ENCODE measurements around the gene PPP1R37. TPM values are rescaled to one million over a fixed set of nuclear protein-coding genes. Genes with fewer than 3 reads are reported as not detected.

Gene PPP1R37
- total RNA-seq, 2 experiments from 2014 or later: 21.1 to 21.7 TPM

DNA sequence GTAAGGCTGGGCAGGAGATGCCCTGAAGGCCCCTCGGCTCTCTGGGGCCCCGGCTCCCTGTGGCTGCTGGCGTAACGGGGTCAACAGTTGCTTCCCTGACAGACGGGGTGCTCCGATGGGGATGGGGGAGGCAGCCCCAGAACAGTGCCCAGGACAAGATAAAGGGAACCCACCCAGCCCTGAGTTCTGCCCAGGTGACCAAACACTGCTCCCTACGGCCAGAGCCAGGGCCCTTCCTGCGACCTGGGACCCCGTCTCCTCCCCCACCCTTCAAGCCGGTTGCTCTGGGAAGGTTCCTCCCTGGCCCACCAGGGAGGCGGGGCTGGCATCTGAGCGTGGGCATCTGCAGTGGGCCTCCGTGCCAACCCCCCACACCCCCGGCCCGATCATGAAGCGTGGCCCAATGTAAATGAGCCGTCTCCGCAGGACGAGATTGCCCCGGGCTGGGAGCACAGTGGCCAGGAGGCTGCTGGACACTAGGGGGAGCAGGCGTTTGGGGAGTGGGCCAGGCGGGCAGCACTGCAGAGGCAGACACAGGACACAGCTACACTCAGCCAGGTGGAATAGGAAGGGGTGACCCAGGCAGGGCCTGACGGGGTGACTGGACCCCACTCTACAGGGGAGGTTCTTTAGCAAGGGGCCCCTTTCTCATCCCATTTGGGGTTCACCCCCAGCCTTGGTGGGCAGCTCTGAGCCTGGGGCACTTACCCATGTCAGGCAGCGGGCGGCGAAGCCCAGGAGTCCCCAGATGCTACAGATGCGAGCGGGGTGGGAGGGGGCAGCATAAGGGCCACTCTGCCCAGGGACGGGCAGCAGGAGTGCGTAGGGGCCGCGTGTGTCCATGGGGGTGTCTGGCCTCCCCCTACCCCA lies 69.0 kb downstream of the PPP1R37 start:
- POLR2A ChIA-PET: no interaction called here
- no peak for DNase-seq
- H3K27me3 Mint-ChIP-seq: peaks cover 11% of the 10 kb centered on the region
- no peaks in the 10 kb centered on the region for H3K9me3 Mint-ChIP-seq
- no peak overlapping the region for H3K4me3 Mint-ChIP-seq
- no peaks in the 10 kb centered on the region for H3K36me3 Mint-ChIP-seq (ENCODE audit: low read depth)
- H3K27ac Mint-ChIP-seq: no peak overlapping the region
- CTCF ChIA-PET: no interaction called here
- peaks cover 18% of the 10 kb centered on the region for H3K4me1 Mint-ChIP-seq

- Mint-ChIP-seq H3K9me3 (no peaks in the 10 kb centered on the region), H3K36me3 (ENCODE audit: low read depth) (no peaks in the 10 kb centered on the region), H3K4me3 (no peak overlapping the region), H3K27me3 (peaks cover 7% of the 10 kb centered on the region), H3K4me1 (peaks cover 21% of the 10 kb centered on the region), H3K27ac (no peak overlapping the region)
- no peak for DNase-seq
- ChIA-PET CTCF (interaction anchor here (1.1 kb wide), 1 partner anchor 48 kb away, joined by 3 read pairs; no protein-coding TSS in a partner anchor), POLR2A (no interaction called here)
These were observed 69.7 kb downstream of the PPP1R37 start for GRCh38 chr19:45162608-45163143.

DNA sequence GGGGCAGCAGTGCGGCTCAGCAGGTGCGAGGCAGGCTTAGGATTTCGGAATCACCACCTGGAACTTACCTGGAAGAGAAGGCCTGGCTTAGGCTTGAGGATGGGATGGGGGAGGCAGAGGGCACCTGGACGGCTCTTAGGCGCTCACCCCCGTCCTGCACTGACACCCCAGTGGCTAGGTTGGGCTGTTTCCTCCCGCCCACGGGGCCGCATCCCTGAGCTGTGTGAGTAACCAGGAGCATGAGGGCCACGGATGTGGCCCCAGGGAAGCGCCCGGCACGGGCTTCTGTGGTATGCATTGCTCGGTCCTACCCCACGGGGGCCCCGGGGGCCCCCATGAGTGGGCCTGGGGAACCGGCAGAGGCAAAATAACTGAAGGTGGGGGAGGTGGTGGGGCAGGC lies 70.2 kb downstream of the PPP1R37 start:
- ChIA-PET POLR2A (no interaction called here), CTCF (interaction anchor here (1.1 kb wide), 1 partner anchor 48 kb away, joined by 3 read pairs; no protein-coding TSS in a partner anchor)
- no peak for DNase-seq
- Mint-ChIP-seq H3K4me3 (no peak overlapping the region), H3K36me3 (ENCODE audit: low read depth) (no peaks in the 10 kb centered on the region), H3K4me1 (peaks cover 21% of the 10 kb centered on the region), H3K9me3 (no peaks in the 10 kb centered on the region), H3K27ac (no peak overlapping the region), H3K27me3 (peaks cover 4% of the 10 kb centered on the region)

- peaks cover 23% of the 10 kb centered on the region for H3K4me1 Mint-ChIP-seq
- DNase-seq: no peak
- CTCF ChIA-PET: interaction anchor here (1.1 to 1.8 kb wide), 4 partner anchors 11 to 47 kb away, joined by 3 to 6 read pairs (median 3); partner anchors contain the start of genes BLOC1S3 and TRAPPC6A
- H3K4me3 Mint-ChIP-seq: no peak overlapping the region
- H3K27me3 Mint-ChIP-seq: no peaks in the 10 kb centered on the region
- H3K9me3 Mint-ChIP-seq: no peaks in the 10 kb centered on the region
- H3K27ac Mint-ChIP-seq: peak overlapping the region; percentile 60
- POLR2A ChIA-PET: no interaction called here
- no peaks in the 10 kb centered on the region for H3K36me3 Mint-ChIP-seq (ENCODE audit: low read depth)
These were observed 70.9 kb downstream of the PPP1R37 start for GRCh38 chr19:45163751-45164460.

DNA sequence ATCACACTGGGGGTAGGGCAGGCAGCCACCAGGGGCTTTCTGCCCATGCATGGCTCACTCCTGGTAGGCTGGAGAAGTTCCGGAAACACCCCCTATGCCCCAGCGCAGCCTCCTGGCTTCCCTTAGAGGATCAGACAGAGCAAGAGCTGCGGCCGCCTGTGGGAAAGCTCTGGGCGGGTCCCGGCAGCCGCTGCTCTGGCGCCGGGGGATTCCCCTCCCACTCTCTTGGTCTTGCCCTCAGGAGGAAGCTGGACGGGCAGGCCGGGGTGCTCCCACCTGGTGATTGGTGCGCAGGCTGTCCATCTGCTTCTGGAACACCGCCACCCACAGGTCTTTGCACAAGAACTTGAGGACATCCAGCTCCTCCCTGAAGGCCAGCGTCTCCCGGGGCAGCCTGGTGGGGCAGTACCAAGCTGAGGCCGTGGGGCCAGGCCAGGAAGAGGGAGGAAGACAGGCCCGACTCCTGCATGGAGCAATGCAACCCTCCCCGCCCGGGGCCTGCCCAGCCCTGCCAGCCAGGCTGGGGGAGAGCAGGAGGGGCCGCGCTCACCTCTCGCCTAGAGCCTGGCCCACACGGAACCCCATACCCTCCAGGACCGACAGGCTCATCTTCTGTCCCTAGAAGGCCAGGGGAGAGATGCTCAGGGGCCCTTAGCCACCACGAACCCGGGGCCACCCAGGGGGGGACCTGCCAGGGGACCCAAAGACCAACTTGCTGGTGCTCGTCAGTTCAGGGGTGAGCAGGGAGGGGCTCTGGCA lies 71.8 kb downstream of the PPP1R37 start:
- peak; percentile 46 for DNase-seq
- ChIA-PET CTCF (interaction anchor here (1.1 to 1.8 kb wide), 3 partner anchors 12 to 15 kb away, joined by 3 to 6 read pairs (median 3); partner anchors contain the start of genes BLOC1S3 and TRAPPC6A), POLR2A (no interaction called here)
- no peak overlapping the region for H3K4me3 Mint-ChIP-seq
- H3K27ac Mint-ChIP-seq: peak overlapping the region; percentile 60
- H3K4me1 Mint-ChIP-seq: peaks cover 28% of the 10 kb centered on the region
- no peaks in the 10 kb centered on the region for H3K27me3 Mint-ChIP-seq
- no peaks in the 10 kb centered on the region for H3K9me3 Mint-ChIP-seq
- H3K36me3 Mint-ChIP-seq (ENCODE audit: low read depth): no peaks in the 10 kb centered on the region

- Mint-ChIP-seq H3K27me3 (no peaks in the 10 kb centered on the region), H3K36me3 (ENCODE audit: low read depth) (no peaks in the 10 kb centered on the region), H3K9me3 (no peaks in the 10 kb centered on the region), H3K4me3 (no peak overlapping the region), H3K4me1 (peaks cover 45% of the 10 kb centered on the region), H3K27ac (peak overlapping the region; percentile 63)
- POLR2A ChIA-PET: no interaction called here
- CTCF ChIA-PET: interaction anchor here (0.7 to 3.7 kb wide), 3 partner anchors 12 to 14 kb away, joined by 3 to 11 read pairs (median 5); partner anchors contain the start of genes BLOC1S3 and TRAPPC6A
- DNase-seq: no peak
These were observed 73.8 kb downstream of the PPP1R37 start for GRCh38 chr19:45166723-45167252.

GRCh38 chr19:45168767-45169351 lies 75.9 kb downstream of the PPP1R37 start:
- Mint-ChIP-seq H3K27ac (peak overlapping the region; percentile 46), H3K4me3 (no peak overlapping the region)
- CTCF ChIA-PET: interaction anchor here (3.7 kb wide), 1 partner anchor 10 kb away, joined by 11 read pairs; the partner anchor contains the start of genes BLOC1S3 and TRAPPC6A

DNA sequence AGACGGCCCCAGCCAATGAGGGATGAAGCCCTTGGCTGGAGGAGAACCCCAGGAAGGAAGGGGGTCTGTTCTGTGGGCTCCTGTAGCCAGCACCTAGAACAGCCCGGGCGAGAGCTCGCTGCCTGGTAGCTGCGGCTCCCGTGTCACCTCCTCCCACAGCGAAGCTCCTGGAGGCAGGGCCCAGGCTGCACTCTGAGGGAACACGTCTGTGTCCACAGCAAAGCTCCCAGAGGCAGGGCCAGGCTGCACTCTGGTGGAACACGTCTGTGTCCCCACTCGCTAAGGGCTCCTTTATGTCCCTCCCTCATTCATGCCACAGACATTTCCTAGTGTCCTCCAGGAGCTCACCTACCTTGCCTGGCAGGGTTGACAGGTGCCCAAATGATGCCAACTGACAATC lies 76.6 kb downstream of the PPP1R37 start:
- ChIA-PET POLR2A (no interaction called here), CTCF (interaction anchor here (0.6 to 3.7 kb wide), 2 partner anchors 9 to 86 kb away, joined by 3 to 11 read pairs; partner anchors contain the start of genes BLOC1S3 and TRAPPC6A)
- Mint-ChIP-seq H3K4me3 (no peak overlapping the region), H3K9me3 (no peaks in the 10 kb centered on the region), H3K27me3 (no peaks in the 10 kb centered on the region), H3K36me3 (ENCODE audit: low read depth) (no peaks in the 10 kb centered on the region), H3K4me1 (peaks cover 55% of the 10 kb centered on the region), H3K27ac (peak overlapping the region; percentile 60)
- DNase-seq: no peak

More at GRCh38 chr19:45168767-45169351, 75.9 kb downstream of the PPP1R37 start:
- H3K27me3 Mint-ChIP-seq: no peaks in the 10 kb centered on the region
- no peak for DNase-seq
- H3K9me3 Mint-ChIP-seq: no peaks in the 10 kb centered on the region
- POLR2A ChIA-PET: no interaction called here
- no peaks in the 10 kb centered on the region for H3K36me3 Mint-ChIP-seq (ENCODE audit: low read depth)
- H3K4me1 Mint-ChIP-seq: peaks cover 57% of the 10 kb centered on the region

DNA sequence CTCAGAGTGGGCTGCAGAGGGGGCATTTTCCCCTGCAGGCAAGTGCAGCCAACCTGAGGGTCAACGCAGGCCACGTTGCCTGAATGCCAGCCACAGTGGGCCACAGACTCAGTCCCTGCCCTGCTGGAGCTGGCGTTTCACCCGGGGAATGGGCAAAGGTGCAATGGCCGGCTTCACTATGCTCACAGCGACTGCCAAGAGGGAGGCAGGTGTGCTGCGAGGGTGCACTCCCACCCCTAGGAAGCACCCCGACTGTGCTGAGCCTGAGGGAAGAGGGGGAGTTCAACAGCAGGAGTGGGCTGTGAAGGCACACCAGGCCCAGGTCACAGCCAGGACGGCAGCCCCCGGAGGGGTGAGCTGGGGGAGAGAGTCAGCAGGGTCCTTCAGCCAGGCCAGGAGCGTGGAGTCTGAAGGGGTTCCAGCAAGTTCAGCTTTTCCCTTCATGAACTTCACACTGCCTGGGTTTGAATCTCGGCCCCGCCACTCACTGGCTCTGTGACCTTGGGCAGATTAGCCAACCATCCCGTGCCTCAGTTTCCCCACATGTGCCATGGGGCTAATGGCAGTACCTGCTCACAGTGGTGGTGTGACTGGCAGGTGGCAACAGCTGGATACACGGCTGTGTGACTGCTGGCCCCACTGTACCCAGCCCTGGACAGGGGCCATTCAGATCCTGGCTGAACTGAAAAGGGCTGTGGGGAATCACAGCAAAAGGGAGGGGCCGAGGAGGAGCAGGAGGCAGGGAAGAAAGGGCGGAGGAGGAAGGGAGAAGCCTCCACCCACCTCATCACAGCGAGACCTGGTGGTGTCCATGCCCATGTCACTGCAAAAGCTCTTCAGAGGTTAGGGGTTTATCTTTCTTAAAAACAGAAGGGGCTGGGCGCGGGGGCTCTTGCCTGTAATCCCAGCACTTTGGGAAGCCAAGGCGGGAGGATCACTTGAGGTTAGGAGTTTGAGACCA lies 77.4 kb downstream of the PPP1R37 start:
- Mint-ChIP-seq H3K4me1 (peaks cover 54% of the 10 kb centered on the region), H3K36me3 (ENCODE audit: low read depth) (peaks cover 2% of the 10 kb centered on the region), H3K9me3 (no peaks in the 10 kb centered on the region), H3K4me3 (peak overlapping the region; percentile 71), H3K27ac (peak overlapping the region; percentile 95), H3K27me3 (no peaks in the 10 kb centered on the region)
- POLR2A ChIA-PET: interaction anchor here (0.5 kb wide), 1 partner anchor 132 kb away, joined by 3 read pairs; the partner anchor contains the start of gene CLASRP
- CTCF ChIA-PET: interaction anchor here (0.6 to 3.7 kb wide), 4 partner anchors 8 to 87 kb away, joined by 3 to 11 read pairs (median 4); partner anchors contain the start of genes BLOC1S3 and TRAPPC6A
- no peak for DNase-seq

DNA sequence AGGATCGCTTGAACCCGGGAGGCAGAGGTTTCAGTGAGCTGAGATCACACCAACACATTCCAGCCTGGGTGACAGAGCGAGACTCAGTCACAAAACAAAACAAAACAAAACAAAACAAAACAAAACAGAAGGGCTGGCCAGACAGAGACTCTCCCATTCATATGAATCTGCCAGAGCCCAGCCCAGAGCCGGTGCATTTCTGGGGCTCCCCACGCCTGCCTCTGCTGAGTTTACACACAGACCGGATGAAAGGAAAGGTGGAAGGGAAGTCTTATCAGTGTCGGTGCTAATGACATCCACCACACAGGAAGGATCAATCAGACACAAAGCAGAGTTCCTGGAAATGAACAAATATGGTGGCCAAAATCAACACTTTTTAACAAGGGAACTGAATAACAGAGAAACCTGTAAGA lies 78.2 kb downstream of the PPP1R37 start:
- peaks cover 57% of the 10 kb centered on the region for H3K4me1 Mint-ChIP-seq
- peak overlapping the region; percentile 71 for H3K4me3 Mint-ChIP-seq
- DNase-seq: peak; percentile 65
- no peaks in the 10 kb centered on the region for H3K9me3 Mint-ChIP-seq
- CTCF ChIA-PET: interaction anchor here (0.6 to 2.1 kb wide), 3 partner anchors 10 to 32 kb away, joined by 3 to 8 read pairs (median 4); no protein-coding TSS in a partner anchor
- peak overlapping the region; percentile 95 for H3K27ac Mint-ChIP-seq
- peaks cover 3% of the 10 kb centered on the region for H3K36me3 Mint-ChIP-seq (ENCODE audit: low read depth)
- H3K27me3 Mint-ChIP-seq: no peaks in the 10 kb centered on the region
- POLR2A ChIA-PET: interaction anchor here (0.5 kb wide), 1 partner anchor 133 kb away, joined by 3 read pairs; the partner anchor contains the start of gene CLASRP

Data from activated CD4-positive, alpha-beta T cell treated with anti-CD3 and anti-CD28 coated beads, Interleukin-2, amount 10 ng/mL, durations not matched to agents 7 days and 5 days (primary cell).